PC-3 (cell line): ENCODE data around the gene POMT1. TPM values are rescaled to one million over a fixed set of nuclear protein-coding genes. Genes with fewer than 3 reads are reported as not detected.

Experiments
- ATAC-seq: fragments of 200-7000 bp; cut with Tn5 transposase; 2 replicates; pipeline ENCODE4 v1.9.1; 2020; ENCODE audit warnings: mild to moderate bottlenecking, moderate library complexity
- BruUV-seq: library from RNA; stranded (reverse); fragments of 400-500 nt; replicated peaks from 2 replicates; lab custom pipeline; 2021; lab: Mats Ljungman, UMichigan
- CTCF ChIA-PET: fragments of 300-600 bp; sonication (Branson Sonifier 250); formaldehyde crosslinking; loops from one replicate; lab custom pipeline; 2022; ENCODE audit warnings: antibody characterized with exemption; lab: Charles Lee
- POLR2A ChIA-PET: fragments of 300-600 bp; sonication (Branson Sonifier 250); formaldehyde crosslinking; loops from one replicate; lab custom pipeline; 2022; ENCODE audit warnings: antibody characterized with exemption; ENCODE audit not compliant: unreplicated experiment; lab: Charles Lee
- DNase-seq: peaks from one replicate; pipeline ENCODE4 v3.0.0-alpha.2; 2015
- H2AFZ ChIP-seq: fragments of 300-600 bp; sonication (generic); 2 replicates; pipeline ENCODE4 v1.6.0; 2016; ENCODE audit warnings: antibody characterized with exemption, low read length
- H3F3A ChIP-seq: fragments of 300-600 bp; sonication (generic); one replicate; pipeline ENCODE4 v1.6.0; 2017; ENCODE audit warnings: antibody characterized with exemption, low read length, control low read depth, mild to moderate bottlenecking; ENCODE audit not compliant: unreplicated experiment
- H3K27ac ChIP-seq: fragments of 300-600 bp; sonication (generic); 2 replicates; pipeline ENCODE4 v1.5.1; 2016; ENCODE audit warnings: mild to moderate bottlenecking, low read length
- H3K27me3 ChIP-seq: fragments of 300-600 bp; sonication (generic); 2 replicates; pipeline ENCODE4 v1.6.1; 2016; ENCODE audit warnings: low read length, mixed read lengths
- H3K36me3 ChIP-seq: fragments of 300-600 bp; sonication (generic); 2 replicates; pipeline ENCODE4 v1.6.1; 2016; ENCODE audit warnings: low read depth, mixed run types, low read length, mixed read lengths
- H3K4me1 ChIP-seq: fragments of 300-600 bp; sonication (generic); 2 replicates; pipeline ENCODE4 v1.5.1; 2016; ENCODE audit warnings: low read length; ENCODE audit not compliant: insufficient read depth
- H3K4me2 ChIP-seq: fragments of 300-600 bp; sonication (generic); 2 replicates; pipeline ENCODE4 v1.6.0; 2016; ENCODE audit warnings: low read length
- H3K4me3 ChIP-seq: fragments of 300-600 bp; sonication (generic); 2 replicates; pipeline ENCODE4 v1.5.1; 2016; ENCODE audit warnings: mild to moderate bottlenecking, low read length, mixed read lengths
- H3K79me2 ChIP-seq: fragments of 300-600 bp; sonication (generic); 2 replicates; pipeline ENCODE4 v1.6.1; 2017; ENCODE audit warnings: low read length, mixed read lengths
- H3K9ac ChIP-seq: fragments of 300-600 bp; sonication (generic); 2 replicates; pipeline ENCODE4 v1.6.0; 2016; ENCODE audit warnings: mild to moderate bottlenecking, low read length
- H3K9me2 ChIP-seq: fragments of 300-600 bp; sonication (generic); replicated peaks from 2 replicates; pipeline ENCODE4 v1.6.1; 2016; ENCODE audit warnings: mixed run types, low read length, mixed read lengths
- H3K9me3 ChIP-seq: fragments of 300-600 bp; sonication (generic); 2 replicates; pipeline ENCODE4 v1.6.1; 2016; ENCODE audit warnings: low read length, mixed read lengths
- H4K20me1 ChIP-seq: fragments of 300-600 bp; sonication (generic); 2 replicates; pipeline ENCODE4 v1.6.1; 2016; ENCODE audit warnings: low read length, mixed read lengths
- CTCF ChIP-seq: fragments of 300-600 bp; sonication (generic); conservative IDR thresholded peaks from 2 replicates; pipeline ENCODE4 v1.5.1; 2017; ENCODE audit warnings: antibody characterized with exemption, low read depth, mild to moderate bottlenecking, low read length
- EZH2 ChIP-seq: fragments of 300-600 bp; sonication (generic); IDR thresholded peaks from one replicate; pipeline ENCODE4 v1.6.1; 2017; ENCODE audit warnings: antibody characterized with exemption, mild to moderate bottlenecking, low read length; ENCODE audit not compliant: unreplicated experiment
- EZH2phosphoT487 ChIP-seq: fragments of 300-600 bp; sonication (generic); IDR thresholded peaks from 2 replicates; pipeline ENCODE4 v1.6.1; 2018; ENCODE audit warnings: mild to moderate bottlenecking, antibody characterized with exemption, low read length, borderline replicate concordance
- intact Hi-C: fragments of 100-400 bp; cut with micrococcal nuclease; formaldehyde crosslinking; loops from 2 replicates; pipeline ENCODE4 v1.9.0; 2023
- total RNA-seq: library from RNA; depleted of rRNA; stranded (reverse); fragments of >200 nt; gene quantifications from 2 replicates; pipeline ENCODE4 v1.2.3, GENCODE V29; 2014

The POMT1 gene
- total RNA-seq, 1 experiment from 2014 or later, result 24.1 TPM

GRCh38 chr9:131529597-131530545, 27.2 kb downstream of the POMT1 start:
- Histone ChIP-seq H3K79me2 (peaks cover 8% of the 10 kb centered on the region), H3K9me2 (no peaks in the 10 kb centered on the region), H3K4me3 (peak overlapping the region; percentile 76), H2AFZ (peak overlapping the region; percentile 65; the same call in 1 of the 2 replicates), H3K9me3 (no peaks in the 10 kb centered on the region), H3K4me1 (peaks cover 7% of the 10 kb centered on the region; the same call in 1 of the 2 replicates), H3K36me3 (no peaks in the 10 kb centered on the region; the same call in 1 of the 2 replicates), H3K4me2 (peak overlapping the region; percentile 91), H3K27me3 (no peaks in the 10 kb centered on the region), H3F3A (no peaks in the 10 kb centered on the region), H4K20me1 (no peaks in the 10 kb centered on the region), H3K9ac (peak overlapping the region; percentile 74), H3K27ac (no peak overlapping the region)
- ChIA-PET CTCF (interaction anchor here (0.5 kb wide), 1 partner anchor 30 kb away, joined by 3 read pairs; no protein-coding TSS in a partner anchor), POLR2A (no interaction called here)
- BruUV-seq, result TSS peak; percentile 31
- intact Hi-C loops, result no loop called here
- TF ChIP-seq EZH2phosphoT487, result no peak
- no peak for TF ChIP-seq CTCF
- no peak for TF ChIP-seq EZH2
- ATAC-seq (no peak), DNase-seq (no peak)

GRCh38 chr9:131530546-131530919, 27.8 kb downstream of the POMT1 start:
- H3K9ac ChIP-seq, result peak overlapping the region; percentile 74
- ChIA-PET POLR2A (no interaction called here), CTCF (no interaction called here)
- TF ChIP-seq EZH2, result no peak
- TF ChIP-seq CTCF, result 0 out of 2 replicates have a peak, but pooled peaks have one; percentile 14
- TF ChIP-seq EZH2phosphoT487, result no peak
- H3K27ac ChIP-seq, result no peak overlapping the region
- H3K4me2 ChIP-seq, result peak overlapping the region; percentile 91
- H2AFZ ChIP-seq, result peak overlapping the region; percentile 65; the same call in 1 of the 2 replicates
- no peaks in the 10 kb centered on the region; the same call in 1 of the 2 replicates for H3K36me3 ChIP-seq
- BruUV-seq, result no TSS peak
- intact Hi-C loops, result no loop called here
- ATAC-seq, result peak; percentile 59
- H3K4me3 ChIP-seq, result peak overlapping the region; percentile 76
- H3K79me2 ChIP-seq, result peaks cover 8% of the 10 kb centered on the region
- H3K4me1 ChIP-seq, result peaks cover 7% of the 10 kb centered on the region; the same call in 1 of the 2 replicates
- no peaks in the 10 kb centered on the region for H3K9me3 ChIP-seq
- DNase-seq, result peak; percentile 33
- no peaks in the 10 kb centered on the region for H3F3A ChIP-seq
- no peaks in the 10 kb centered on the region for H4K20me1 ChIP-seq
- H3K27me3 ChIP-seq, result no peaks in the 10 kb centered on the region
- no peaks in the 10 kb centered on the region for H3K9me2 ChIP-seq
